HG03159 (cell line): Measurements from ENCODE around the gene TMEM11.

Experiments used
- ATAC-seq: cut with Tn5 transposase; IDR thresholded peaks from one replicate; pipeline ENCODE4 v1.9.1; 2021; ENCODE audit warnings: mild to moderate bottlenecking, moderate library complexity; ENCODE audit not compliant: unreplicated experiment

TMEM11 gene

GRCh38 chr17:21163101-21163500 lies 50.9 kb downstream of the TMEM11 start:
- ATAC-seq = no peak

GRCh38 chr17:21162394-21162775 lies 51.6 kb downstream of the TMEM11 start:
- ATAC-seq = no peak

GRCh38 chr17:21161498-21162393 lies 52.2 kb downstream of the TMEM11 start:
- no peak for ATAC-seq

- no peak for ATAC-seq
These were observed 53.6 kb downstream of the TMEM11 start for GRCh38 chr17:21160401-21160800.

DNA sequence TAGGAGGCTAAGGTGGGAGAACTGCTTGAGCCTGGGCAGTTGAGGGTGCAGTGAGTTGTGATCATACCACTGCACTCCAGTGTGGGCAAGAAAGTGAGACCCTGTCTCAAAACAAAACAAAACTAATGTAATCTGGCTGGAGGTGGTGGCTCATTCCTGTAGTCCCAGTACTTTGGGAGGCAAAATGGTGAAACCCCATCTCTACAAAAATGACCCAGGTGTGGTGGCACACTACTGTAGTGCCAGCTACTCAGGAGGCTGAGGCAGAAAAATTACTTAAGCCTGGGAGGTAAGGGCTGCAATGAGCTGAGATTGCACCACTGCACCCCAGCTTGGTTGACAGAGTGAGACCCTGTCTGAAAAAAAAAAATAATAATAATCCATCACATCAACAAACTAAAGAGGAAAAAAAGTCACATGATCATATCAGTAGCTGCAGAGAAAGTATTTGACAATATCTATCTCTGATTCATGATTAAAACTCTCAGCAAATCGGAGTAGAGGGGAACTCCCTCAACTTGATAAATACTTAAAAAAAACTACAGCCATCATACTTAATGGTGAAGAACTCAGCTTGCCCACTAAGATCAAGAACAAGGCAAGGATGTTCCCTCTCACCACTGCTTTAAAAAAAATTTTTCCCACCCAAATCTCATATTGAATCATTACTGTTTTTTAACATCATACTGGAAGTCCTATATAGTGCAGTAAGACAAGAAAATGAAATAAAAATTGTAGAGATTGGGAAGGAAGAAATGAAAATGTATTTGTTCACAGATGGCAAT lies 56.2 kb downstream of the TMEM11 start:
- no peak for ATAC-seq

- ATAC-seq = no peak
These were observed 61.2 kb downstream of the TMEM11 start for GRCh38 chr17:21152731-21153130.

DNA sequence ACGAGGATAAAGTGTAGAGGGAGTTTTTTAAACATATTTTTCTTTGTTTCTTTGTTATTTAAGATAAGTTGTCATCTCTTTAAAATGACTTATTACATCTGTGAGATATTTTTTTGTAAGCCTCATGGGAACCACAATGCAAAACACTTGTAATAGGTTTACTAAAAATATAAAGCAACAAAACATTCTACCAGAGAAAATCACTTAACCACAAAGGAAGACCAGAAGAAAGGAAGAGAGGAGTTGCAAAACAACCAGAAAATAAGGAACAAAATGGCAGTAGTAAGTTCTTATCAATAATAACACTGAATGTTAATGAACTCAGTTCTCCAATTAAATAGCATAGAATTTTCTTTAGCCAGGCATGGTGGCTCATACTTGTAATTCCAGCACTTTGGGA lies 64.3 kb downstream of the TMEM11 start:
- ATAC-seq = no peak
